Kidney (tissue), 19 donors: ENCODE results near the gene FAM72A. TPM values are rescaled to one million over a fixed set of nuclear protein-coding genes. Genes with fewer than 3 reads are reported as not detected.
"Not testable (repeated sequence)": the region's sequence is repeated elsewhere in the genome, so short reads cannot be mapped to it uniquely, and the experiment has no call there.

ENCODE experiments used
- DNase-seq, 5 donors: peaks; one replicate each; pipeline ENCODE4 v3.0.0-alpha.2; 2013 to 2020
- FAIRE-seq: peaks from 2 replicates; lab custom pipeline; 2012; peaks lifted over from hg19 to GRCh38; lab: Jason Lieb, UNC
- H3K27ac ChIP-seq, 2 donors: one replicate each; pipeline ENCODE4 v1.7.0; 2013; ENCODE audit warnings: low read depth in 2 of 2, low read length in 2 of 2, inconsistent platforms in 1 of 2
- H3K27me3 ChIP-seq: one replicate; pipeline ENCODE4 v1.7.1; 2013; ENCODE audit warnings: low read length, inconsistent platforms; ENCODE audit not compliant: control insufficient read depth, insufficient read depth
- H3K36me3 ChIP-seq, 3 donors: one replicate each; pipeline versions ENCODE4 v1.7.0 to v1.7.1; 2013; ENCODE audit warnings: low read length in 3 of 3, control low read depth in 1 of 3, inconsistent platforms in 1 of 3; ENCODE audit not compliant: insufficient read depth in 3 of 3, control insufficient read depth in 2 of 3
- H3K4me1 ChIP-seq, 3 donors: one replicate each; pipeline versions ENCODE4 v1.7.0 to v1.7.1; 2013; ENCODE audit warnings: low read length in 3 of 3, inconsistent platforms in 1 of 3, low read depth in 1 of 3; ENCODE audit not compliant: control insufficient read depth in 2 of 3, insufficient read depth in 2 of 3
- H3K4me3 ChIP-seq, 3 donors: one replicate each; pipeline versions ENCODE4 v1.7.0 to v1.8.1; 2013; ENCODE audit warnings: low read length in 3 of 3, control low read depth in 1 of 3, inconsistent platforms in 1 of 3
- H3K9ac ChIP-seq, 3 donors: one replicate each; pipeline versions ENCODE4 v1.7.0 to v1.7.1; 2013; ENCODE audit warnings: low read length in 3 of 3, control low read depth in 1 of 3, inconsistent platforms in 1 of 3
- H3K9me3 ChIP-seq, 3 donors: one replicate each; pipeline versions ENCODE4 v1.7.0 to v1.7.1; 2013; ENCODE audit warnings: low read length in 3 of 3, control low read depth in 1 of 3, inconsistent platforms in 1 of 3; ENCODE audit not compliant: control insufficient read depth in 2 of 3, insufficient read depth in 1 of 3
- intact Hi-C: fragments of 100-400 bp; cut with DNase I; formaldehyde crosslinking; loops from one replicate; pipeline ENCODE4 v1.11.1; 2022
- long read RNA-seq, 10 donors: library from polyadenylated mRNA in 1 of 10; unstranded in 1 of 10; transcript quantifications; one replicate each; pipeline ENCODE4 v2.0.0 and lab custom pipeline, GENCODE V29; 2021 to 2026
- polyA plus RNA-seq: library from polyadenylated mRNA; stranded (reverse); fragments of 350-450 nt; fragmentation: Illumina TruSeq; extraction: RNeasy Lipid Tissue Mini Kit (QIAGEN cat#74804); gene quantifications from one replicate; pipeline ENCODE4 v1.2.3, GENCODE V29; 2014; ENCODE audit warnings: low read depth, low replicate concordance; ENCODE audit not compliant: insufficient read depth
- total RNA-seq: library from RNA; stranded (reverse); fragmentation: NEBNext Ultra II Directional; extraction: Animal tissue kit (Norgen Biotek cat#: 25700); gene quantifications from one replicate; pipeline ENCODE4 v1.2.1, GENCODE V29; 2021
- donor health status: control.
- donor health status: control.
- donor health status: DM: yes; HTN: yes; CAD: no.
- donor health status: Normal renal cell carcinoma (clear cell type).

The FAM72A gene
- 3.4 TPM for total RNA-seq
- polyA plus RNA-seq: 1.8 TPM
- long read RNA-seq, donor 1: 0 reads
- long read RNA-seq, donor 2, partial matches to known transcripts: 0 of 1 reads
- long read RNA-seq, donor 2, other reads (novel, unspliced or antisense): 0 of 1 reads
- long read RNA-seq, donor 3, partial matches to known transcripts: 12 of 12 reads
- long read RNA-seq, donor 3, other reads (novel, unspliced or antisense): 0 of 12 reads
- long read RNA-seq, donor 4: 0 reads
- long read RNA-seq, donor 5: 0 reads
- long read RNA-seq, donor 6, partial matches to known transcripts: 0 of 2 reads
- long read RNA-seq, donor 6, other reads (novel, unspliced or antisense): 0 of 2 reads
- long read RNA-seq, donor 7: 0 reads
- long read RNA-seq, donor 8: 0 reads
- long read RNA-seq, donor 9: 0 reads
- long read RNA-seq, donor 10, partial matches to known transcripts: 0 of 1 reads
- long read RNA-seq, donor 10, other reads (novel, unspliced or antisense): 0 of 1 reads

- H3K27me3 ChIP-seq, H3K9ac ChIP-seq, H3K36me3 ChIP-seq, intact Hi-C loops, H3K4me1 ChIP-seq, FAIRE-seq, H3K9me3 ChIP-seq: not testable (repeated sequence)
- Histone ChIP-seq H3K4me3 (peak within 1 kb of the TSS in 1 of 3 donors; percentile 32), H3K27ac (peak within 1 kb of the TSS in 1 of 2 donors; percentile 47)
- peak; percentile 99 to 100 (median 99) for DNase-seq
These were observed at the start of gene FAM72A for GRCh38 chr1:206202789-206203363. FAM72A (minus strand) TSS chr1:206202839; CDS start chr1:206202025, 814 bp downstream.

GRCh38 chr1:206250953-206251681, 48.5 kb upstream of the FAM72A start:
- FAIRE-seq, H3K4me3 ChIP-seq, H3K36me3 ChIP-seq, H3K4me1 ChIP-seq, H3K27ac ChIP-seq, intact Hi-C loops, H3K9me3 ChIP-seq, H3K27me3 ChIP-seq, DNase-seq, H3K9ac ChIP-seq: not testable (repeated sequence)

GRCh38 chr1:206246129-206246886, 43.7 kb upstream of the FAM72A start:
- not testable (repeated sequence) for DNase-seq

GRCh38 chr1:206245479-206245878, 42.8 kb upstream of the FAM72A start:
- DNase-seq, intact Hi-C loops: not testable (repeated sequence)

More at GRCh38 chr1:206246129-206246886, 43.7 kb upstream of the FAM72A start:
- H3K4me3 ChIP-seq, H3K36me3 ChIP-seq, intact Hi-C loops, H3K27ac ChIP-seq, H3K9me3 ChIP-seq, H3K9ac ChIP-seq, H3K4me1 ChIP-seq, FAIRE-seq, H3K27me3 ChIP-seq: not testable (repeated sequence)

GRCh38 chr1:206243335-206243734, 40.7 kb upstream of the FAM72A start:
- H3K9me3 ChIP-seq, H3K36me3 ChIP-seq, H3K4me3 ChIP-seq, H3K27ac ChIP-seq, H3K9ac ChIP-seq, H3K27me3 ChIP-seq, H3K4me1 ChIP-seq, FAIRE-seq, intact Hi-C loops: not testable (repeated sequence)
- peak in 1 of 5 donors; percentile 0 for DNase-seq

More at GRCh38 chr1:206245479-206245878, 42.8 kb upstream of the FAM72A start:
- not testable (repeated sequence) for H3K4me1 ChIP-seq, H3K9ac ChIP-seq, H3K4me3 ChIP-seq, H3K27ac ChIP-seq, H3K27me3 ChIP-seq, H3K9me3 ChIP-seq, FAIRE-seq, H3K36me3 ChIP-seq

- DNase-seq: peak in 1 of 5 donors; percentile 0
- H3K4me1 ChIP-seq, intact Hi-C loops, H3K27me3 ChIP-seq, H3K4me3 ChIP-seq, H3K9me3 ChIP-seq, FAIRE-seq, H3K9ac ChIP-seq, H3K27ac ChIP-seq, H3K36me3 ChIP-seq: not testable (repeated sequence)
These were observed 37.6 kb upstream of the FAM72A start for GRCh38 chr1:206240288-206240687.

- H3K4me1 ChIP-seq, H3K27ac ChIP-seq, H3K4me3 ChIP-seq, H3K9ac ChIP-seq, intact Hi-C loops, DNase-seq, H3K9me3 ChIP-seq, H3K27me3 ChIP-seq, H3K36me3 ChIP-seq, FAIRE-seq: not testable (repeated sequence)
These were observed 32.6 kb upstream of the FAM72A start for GRCh38 chr1:206235190-206235589.
